ENCODE data around the gene NOL11.
"Not testable (repeated sequence)": the region's sequence is repeated elsewhere in the genome, so short reads cannot be mapped to it uniquely, and the experiment has no call there.

The NOL11 gene

GRCh38 chr17:67756766-67757165 is 39.0 kb downstream of the NOL11 start:
- H3K9me3 Mint-ChIP-seq; H3K27me3 Mint-ChIP-seq; H3K4me3 Mint-ChIP-seq; H3K4me1 Mint-ChIP-seq (ENCODE audit: low read depth); H3K27ac Mint-ChIP-seq: not testable (repeated sequence)
- peaks cover 17% of the 10 kb centered on the region for H3K36me3 Mint-ChIP-seq (ENCODE audit: low read depth)

DNA sequence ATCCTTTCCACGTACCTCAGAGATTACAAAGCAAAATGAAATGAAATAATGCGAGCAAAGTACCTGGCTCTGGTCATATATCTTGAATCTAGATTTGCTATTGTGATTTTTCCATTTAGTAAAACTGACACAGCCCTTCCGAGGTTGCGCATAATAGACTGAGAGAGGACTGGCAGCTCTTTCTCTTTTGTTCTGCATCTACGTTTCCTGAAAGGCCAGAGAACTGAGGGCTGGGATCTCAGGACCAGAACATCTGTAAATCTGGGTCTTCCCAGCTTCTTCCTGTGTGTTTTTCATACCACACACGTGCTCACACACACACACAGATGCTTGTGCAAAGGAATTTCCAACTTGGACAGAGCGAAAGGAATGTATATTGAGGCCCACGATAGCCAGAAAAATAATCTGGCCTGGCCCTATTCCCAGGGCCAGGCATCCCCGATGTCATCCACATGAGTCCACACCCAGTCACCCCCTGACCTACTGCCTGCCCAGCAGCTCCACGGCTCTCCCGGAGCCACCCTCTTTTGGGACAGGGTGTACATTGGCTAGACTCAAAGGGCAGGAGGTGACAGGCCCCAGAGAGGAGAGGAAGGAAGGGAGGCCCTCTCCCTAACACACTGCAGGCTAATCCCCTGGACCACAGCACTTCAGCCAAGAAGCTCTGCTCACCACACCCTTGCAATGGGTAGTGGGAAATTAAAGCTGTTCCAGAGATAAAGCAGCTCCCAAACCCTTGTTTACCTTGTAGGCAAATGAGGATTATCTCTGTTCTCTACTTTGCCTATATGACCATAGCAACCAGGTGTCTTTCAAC is 41.8 kb downstream of the NOL11 start:
- Mint-ChIP-seq H3K27me3 (no peaks in the 10 kb centered on the region), H3K9me3 (no peaks in the 10 kb centered on the region)

GRCh38 chr17:67765623-67766022 is 47.9 kb downstream of the NOL11 start:
- H3K4me1 Mint-ChIP-seq (ENCODE audit: low read depth), result no peaks in the 10 kb centered on the region
- no peaks in the 10 kb centered on the region for H3K9me3 Mint-ChIP-seq
- peaks cover 5% of the 10 kb centered on the region for H3K36me3 Mint-ChIP-seq (ENCODE audit: low read depth)
- no peak overlapping the region for H3K4me3 Mint-ChIP-seq
- no peaks in the 10 kb centered on the region for H3K27me3 Mint-ChIP-seq
- H3K27ac Mint-ChIP-seq, result no peak overlapping the region

More for the DNA sequence above, 41.8 kb downstream of the NOL11 start:
- Mint-ChIP-seq H3K27ac (no peak overlapping the region), H3K4me3 (no peak overlapping the region), H3K4me1 (ENCODE audit: low read depth) (peaks cover 8% of the 10 kb centered on the region), H3K36me3 (ENCODE audit: low read depth) (peaks cover 10% of the 10 kb centered on the region)

DNA sequence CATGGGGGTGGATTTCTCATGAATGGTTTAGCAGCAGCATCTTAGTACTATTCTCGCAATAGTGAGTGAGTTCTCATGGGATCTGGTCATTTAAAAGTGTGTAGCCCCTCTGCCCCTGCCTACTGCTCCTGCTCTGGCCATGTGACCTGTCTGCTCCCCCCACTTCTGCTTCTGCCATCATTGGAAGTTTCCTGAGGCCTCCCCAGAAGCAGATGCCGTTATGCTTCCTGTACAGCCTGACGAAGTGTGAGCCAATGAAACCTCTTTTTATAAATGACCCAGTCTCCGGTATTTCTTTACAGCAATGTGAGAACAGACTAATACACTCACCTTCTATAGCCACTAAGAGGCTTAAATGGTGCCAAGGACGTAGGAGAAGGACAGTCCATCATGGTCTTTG is 51.5 kb downstream of the NOL11 start:
- Mint-ChIP-seq H3K4me3 (no peak overlapping the region), H3K27me3 (no peaks in the 10 kb centered on the region), H3K36me3 (ENCODE audit: low read depth) (peaks cover 5% of the 10 kb centered on the region), H3K9me3 (no peaks in the 10 kb centered on the region), H3K4me1 (ENCODE audit: low read depth) (no peaks in the 10 kb centered on the region), H3K27ac (no peak overlapping the region)

DNA sequence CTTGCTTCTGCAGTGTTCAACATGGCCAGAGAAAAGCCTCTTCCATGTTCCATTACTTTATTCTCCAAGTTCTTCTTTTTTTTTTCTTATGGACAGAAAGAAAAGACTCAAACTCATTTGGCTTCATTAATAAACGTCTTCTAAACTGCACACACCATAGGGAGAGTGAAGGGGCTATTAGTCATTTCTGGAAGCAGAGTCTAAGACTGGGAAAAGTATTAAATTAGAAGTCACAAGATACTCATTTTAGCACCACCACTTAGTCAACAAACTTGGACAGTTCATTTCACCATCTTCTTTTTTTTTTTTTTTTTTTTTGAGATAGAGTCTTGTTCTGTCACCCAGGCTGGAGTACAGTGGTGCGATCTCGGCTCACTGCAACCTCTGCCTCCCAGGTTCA is 52.8 kb downstream of the NOL11 start:
- no peak overlapping the region for H3K27ac Mint-ChIP-seq
- H3K4me3 Mint-ChIP-seq, result no peak overlapping the region
- H3K36me3 Mint-ChIP-seq (ENCODE audit: low read depth), result peaks cover 2% of the 10 kb centered on the region
- no peaks in the 10 kb centered on the region for H3K27me3 Mint-ChIP-seq
- no peaks in the 10 kb centered on the region for H3K4me1 Mint-ChIP-seq (ENCODE audit: low read depth)
- H3K9me3 Mint-ChIP-seq, result no peaks in the 10 kb centered on the region

GRCh38 chr17:67772679-67773078 is 54.9 kb downstream of the NOL11 start:
- Mint-ChIP-seq H3K36me3 (ENCODE audit: low read depth) (no peaks in the 10 kb centered on the region), H3K9me3 (no peaks in the 10 kb centered on the region), H3K4me3 (no peak overlapping the region), H3K27me3 (no peaks in the 10 kb centered on the region), H3K27ac (no peak overlapping the region), H3K4me1 (ENCODE audit: low read depth) (no peaks in the 10 kb centered on the region)

DNA sequence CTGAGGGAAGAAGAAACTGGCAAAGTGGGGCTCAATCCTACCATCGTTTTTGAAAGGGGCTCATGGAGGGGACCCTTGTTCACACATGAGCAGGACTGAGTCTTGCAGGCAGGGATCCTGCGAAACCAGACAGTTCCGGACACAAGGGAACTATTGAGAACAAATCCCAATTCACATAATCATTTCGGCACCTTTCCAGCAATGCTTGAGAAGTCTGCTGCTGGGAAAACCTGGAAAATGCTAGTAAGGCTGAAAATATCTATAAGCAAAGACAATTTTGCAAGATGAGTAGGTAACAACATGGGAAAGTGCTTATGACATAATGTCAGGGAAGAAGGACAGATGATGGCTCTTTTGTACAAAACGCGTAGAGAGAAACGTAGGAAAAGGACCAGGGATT is 55.5 kb downstream of the NOL11 start:
- no peaks in the 10 kb centered on the region for H3K36me3 Mint-ChIP-seq (ENCODE audit: low read depth)
- no peaks in the 10 kb centered on the region for H3K9me3 Mint-ChIP-seq
- H3K27me3 Mint-ChIP-seq, result no peaks in the 10 kb centered on the region
- no peak overlapping the region for H3K4me3 Mint-ChIP-seq
- no peaks in the 10 kb centered on the region for H3K4me1 Mint-ChIP-seq (ENCODE audit: low read depth)
- H3K27ac Mint-ChIP-seq, result no peak overlapping the region

GRCh38 chr17:67779098-67779672 is 61.4 kb downstream of the NOL11 start:
- H3K36me3 Mint-ChIP-seq (ENCODE audit: low read depth), result no peaks in the 10 kb centered on the region
- no peaks in the 10 kb centered on the region for H3K4me1 Mint-ChIP-seq (ENCODE audit: low read depth)
- no peaks in the 10 kb centered on the region for H3K9me3 Mint-ChIP-seq
- H3K4me3 Mint-ChIP-seq, result no peak overlapping the region
- H3K27ac Mint-ChIP-seq, result no peak overlapping the region
- H3K27me3 Mint-ChIP-seq, result no peaks in the 10 kb centered on the region

GRCh38 chr17:67784364-67785121 is 66.8 kb downstream of the NOL11 start:
- Mint-ChIP-seq H3K27me3 (peaks cover 9% of the 10 kb centered on the region), H3K36me3 (ENCODE audit: low read depth) (no peaks in the 10 kb centered on the region), H3K9me3 (no peaks in the 10 kb centered on the region), H3K4me1 (ENCODE audit: low read depth) (no peaks in the 10 kb centered on the region), H3K4me3 (no peak overlapping the region), H3K27ac (no peak overlapping the region)

DNA sequence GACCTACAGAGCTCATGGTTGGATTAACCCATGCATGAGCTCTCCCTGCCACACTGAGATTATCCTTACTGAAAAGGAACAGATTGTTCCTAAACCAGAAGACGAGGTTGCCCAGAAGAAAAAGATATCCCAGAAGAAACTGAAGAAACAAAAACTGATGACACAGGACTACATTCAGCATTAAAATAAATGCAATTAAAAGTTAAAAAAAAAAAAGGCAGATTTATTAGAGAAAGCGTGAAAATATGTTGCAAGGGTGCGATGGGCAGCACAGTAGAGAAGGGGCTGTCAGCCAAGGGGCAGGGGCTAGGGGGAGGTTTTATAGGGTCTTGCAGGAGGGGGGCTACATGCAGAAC is 67.4 kb downstream of the NOL11 start:
- Mint-ChIP-seq H3K36me3 (ENCODE audit: low read depth) (no peaks in the 10 kb centered on the region), H3K4me3 (no peak overlapping the region), H3K9me3 (no peaks in the 10 kb centered on the region), H3K27ac (no peak overlapping the region), H3K27me3 (peaks cover 9% of the 10 kb centered on the region), H3K4me1 (ENCODE audit: low read depth) (no peaks in the 10 kb centered on the region)

DNA sequence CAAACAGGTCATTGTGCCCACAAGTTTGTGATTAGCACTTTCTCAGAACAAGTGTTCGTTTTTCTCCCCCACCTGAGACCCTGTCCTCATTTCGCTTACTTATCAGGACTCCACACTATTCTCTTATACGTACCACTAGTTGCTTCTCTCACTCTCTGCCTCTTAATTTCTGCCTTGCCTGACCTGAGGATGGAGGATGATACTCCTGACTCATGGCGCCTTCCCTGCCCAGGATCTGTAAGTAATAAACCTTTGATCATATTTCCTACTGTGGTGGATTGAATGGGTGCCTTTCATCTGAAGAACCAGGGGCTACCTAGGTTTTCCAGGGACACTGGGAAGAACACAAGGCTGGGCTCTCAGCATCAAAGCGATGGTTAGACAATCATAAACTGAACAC is 67.8 kb downstream of the NOL11 start:
- H3K27me3 Mint-ChIP-seq, result peaks cover 9% of the 10 kb centered on the region
- no peak overlapping the region for H3K4me3 Mint-ChIP-seq
- H3K9me3 Mint-ChIP-seq, result no peaks in the 10 kb centered on the region
- H3K4me1 Mint-ChIP-seq (ENCODE audit: low read depth), result no peaks in the 10 kb centered on the region
- H3K36me3 Mint-ChIP-seq (ENCODE audit: low read depth), result no peaks in the 10 kb centered on the region
- no peak overlapping the region for H3K27ac Mint-ChIP-seq
